Measurements from ENCODE around the gene SLC4A3.
A peak's percentile ranks its signal among the peaks of the same experiment; 100 is the strongest.

Gene SLC4A3

DNA sequence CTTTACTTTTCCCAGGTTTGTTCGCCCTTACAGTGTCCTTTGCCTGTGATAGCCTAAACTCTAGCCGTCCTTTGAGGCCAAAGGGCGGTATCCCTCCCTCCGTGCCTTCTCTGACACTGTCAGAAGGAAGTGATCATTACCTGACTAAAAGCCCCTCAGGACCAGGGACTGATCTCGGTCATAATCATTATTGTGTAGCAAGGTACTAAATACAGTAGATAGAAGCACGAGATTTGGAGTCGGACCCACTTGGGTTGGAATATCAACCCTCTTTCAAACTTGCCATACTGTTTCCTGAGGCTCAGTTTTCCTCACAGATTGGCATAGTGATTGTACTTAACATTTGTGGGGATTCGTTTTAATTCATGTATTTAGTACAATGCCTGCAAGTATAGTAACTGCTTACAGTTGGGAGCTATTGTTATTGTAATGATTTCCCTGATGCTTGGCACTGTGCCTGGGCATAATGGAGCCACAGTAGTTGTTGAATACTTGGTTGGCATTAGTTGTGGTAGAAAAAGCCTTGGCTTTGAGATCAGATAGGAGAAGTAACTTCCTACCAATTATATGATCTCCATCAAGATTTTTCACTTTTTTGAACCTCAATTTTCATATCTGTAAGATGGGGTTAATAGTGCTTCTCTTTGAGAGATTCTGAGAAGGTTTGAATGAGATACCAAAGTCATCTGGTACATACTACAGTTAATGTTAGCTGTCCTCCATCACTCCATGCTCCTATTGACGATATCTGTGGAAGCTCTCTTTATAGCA lies 28.9 kb upstream of the SLC4A3 start:
- H3K27ac ChIP-seq = peak overlapping the region; percentile 79
- no peaks in the 10 kb centered on the region for H3K27me3 ChIP-seq (ENCODE audit: insufficient read depth, low read depth, severe bottlenecking)
- no peaks in the 10 kb centered on the region for H3K36me3 ChIP-seq
- no peaks in the 10 kb centered on the region for H3K9me3 ChIP-seq (ENCODE audit: severe bottlenecking)
- DNase-seq = no peak
- H3K4me3 ChIP-seq (ENCODE audit: low read depth, low read length) = peak overlapping the region; percentile 71
- TF ChIP-seq, protein P1, sequence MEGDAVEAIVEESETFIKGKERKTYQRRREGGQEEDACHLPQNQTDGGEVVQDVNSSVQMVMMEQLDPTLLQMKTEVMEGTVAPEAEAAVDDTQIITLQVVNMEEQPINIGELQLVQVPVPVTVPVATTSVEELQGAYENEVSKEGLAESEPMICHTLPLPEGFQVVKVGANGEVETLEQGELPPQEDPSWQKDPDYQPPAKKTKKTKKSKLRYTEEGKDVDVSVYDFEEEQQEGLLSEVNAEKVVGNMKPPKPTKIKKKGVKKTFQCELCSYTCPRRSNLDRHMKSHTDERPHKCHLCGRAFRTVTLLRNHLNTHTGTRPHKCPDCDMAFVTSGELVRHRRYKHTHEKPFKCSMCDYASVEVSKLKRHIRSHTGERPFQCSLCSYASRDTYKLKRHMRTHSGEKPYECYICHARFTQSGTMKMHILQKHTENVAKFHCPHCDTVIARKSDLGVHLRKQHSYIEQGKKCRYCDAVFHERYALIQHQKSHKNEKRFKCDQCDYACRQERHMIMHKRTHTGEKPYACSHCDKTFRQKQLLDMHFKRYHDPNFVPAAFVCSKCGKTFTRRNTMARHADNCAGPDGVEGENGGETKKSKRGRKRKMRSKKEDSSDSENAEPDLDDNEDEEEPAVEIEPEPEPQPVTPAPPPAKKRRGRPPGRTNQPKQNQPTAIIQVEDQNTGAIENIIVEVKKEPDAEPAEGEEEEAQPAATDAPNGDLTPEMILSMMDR (IDR thresholded peaks at IDR 0.05; ENCODE audit: low read depth, low read length) = no peak

DNA sequence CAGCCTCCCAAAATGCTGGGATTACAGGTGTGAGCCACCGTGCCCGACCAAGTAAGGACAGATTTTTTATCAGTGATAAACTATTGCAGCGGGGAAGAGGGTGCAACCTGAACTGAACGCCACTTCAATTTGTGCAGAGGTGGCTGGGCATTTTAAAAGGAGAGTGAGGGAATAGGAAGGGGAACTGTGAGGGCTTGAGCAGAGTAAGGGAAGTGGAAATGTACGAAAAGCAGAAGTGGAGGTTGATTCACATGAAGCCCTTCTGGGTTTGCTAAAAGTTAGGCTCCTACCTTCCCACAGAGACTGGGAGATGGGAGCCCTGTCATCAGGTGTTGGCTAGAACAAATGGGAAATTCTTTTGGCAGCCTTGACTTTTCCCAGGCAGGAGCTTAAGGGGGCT lies 23.7 kb upstream of the SLC4A3 start:
- TF ChIP-seq, protein P1 (IDR thresholded peaks at IDR 0.05; ENCODE audit: low read depth, low read length) = no peak
- H3K4me3 ChIP-seq (ENCODE audit: low read depth, low read length) = no peak overlapping the region
- no peak overlapping the region for H3K27ac ChIP-seq
- DNase-seq = no peak
- H3K9me3 ChIP-seq (ENCODE audit: severe bottlenecking) = no peaks in the 10 kb centered on the region
- no peaks in the 10 kb centered on the region for H3K27me3 ChIP-seq (ENCODE audit: insufficient read depth, low read depth, severe bottlenecking)
- peaks cover 5% of the 10 kb centered on the region; the same call in 1 of the 2 replicates for H3K36me3 ChIP-seq

DNA sequence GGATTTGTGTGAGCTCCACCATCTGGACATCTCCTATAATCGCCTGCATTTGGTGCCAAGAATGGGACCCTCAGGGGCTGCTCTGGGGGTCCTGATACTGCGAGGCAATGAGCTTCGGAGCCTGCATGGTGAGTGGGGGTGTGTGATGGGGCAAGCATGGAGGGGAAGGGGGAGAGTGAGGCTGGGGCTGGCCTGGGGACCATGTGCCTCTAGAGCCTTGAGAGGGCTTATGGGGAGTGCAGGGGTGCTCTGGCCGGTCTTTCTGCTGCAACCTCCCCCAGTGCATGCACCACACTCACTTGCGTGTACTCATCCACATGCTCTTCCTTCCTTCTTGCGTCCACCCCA lies 21.8 kb upstream of the SLC4A3 start:
- no peaks in the 10 kb centered on the region for H3K27me3 ChIP-seq (ENCODE audit: insufficient read depth, low read depth, severe bottlenecking)
- no peak overlapping the region for H3K27ac ChIP-seq
- peaks cover 5% of the 10 kb centered on the region for H3K36me3 ChIP-seq

DNA sequence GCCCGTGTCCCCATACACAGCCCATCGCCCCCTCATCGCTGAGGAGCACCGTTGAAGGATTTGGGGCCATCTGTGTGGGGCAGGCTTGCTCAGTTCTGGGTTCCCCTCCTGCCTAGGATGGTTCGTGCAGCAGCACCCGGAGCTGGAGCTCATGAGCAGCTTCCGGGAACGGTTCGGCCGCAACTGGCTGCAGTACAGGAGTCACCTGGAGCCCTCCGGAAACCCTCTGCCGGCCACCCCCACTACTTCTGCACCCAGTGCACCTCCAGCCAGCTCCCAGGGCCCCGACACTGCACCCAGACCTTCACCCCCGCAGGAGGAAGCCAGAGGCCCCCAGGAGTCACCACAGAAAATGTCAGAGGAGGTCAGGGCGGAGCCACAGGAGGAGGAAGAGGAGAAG lies 19.5 kb upstream of the SLC4A3 start:
- Histone ChIP-seq H3K27me3 (ENCODE audit: insufficient read depth, low read depth, severe bottlenecking) (no peaks in the 10 kb centered on the region), H3K4me3 (ENCODE audit: low read depth, low read length) (no peak overlapping the region), H3K27ac (no peak overlapping the region), H3K9me3 (ENCODE audit: severe bottlenecking) (no peaks in the 10 kb centered on the region), H3K36me3 (peaks cover 8% of the 10 kb centered on the region)
- DNase-seq = no peak
- TF ChIP-seq, protein P1 (IDR thresholded peaks at IDR 0.05; ENCODE audit: low read depth, low read length) = no peak

More for the DNA sequence above, 21.8 kb upstream of the SLC4A3 start:
- DNase-seq = no peak
- TF ChIP-seq, protein P1 (IDR thresholded peaks at IDR 0.05; ENCODE audit: low read depth, low read length) = no peak
- Histone ChIP-seq H3K4me3 (ENCODE audit: low read depth, low read length) (no peak overlapping the region), H3K9me3 (ENCODE audit: severe bottlenecking) (no peaks in the 10 kb centered on the region)

DNA sequence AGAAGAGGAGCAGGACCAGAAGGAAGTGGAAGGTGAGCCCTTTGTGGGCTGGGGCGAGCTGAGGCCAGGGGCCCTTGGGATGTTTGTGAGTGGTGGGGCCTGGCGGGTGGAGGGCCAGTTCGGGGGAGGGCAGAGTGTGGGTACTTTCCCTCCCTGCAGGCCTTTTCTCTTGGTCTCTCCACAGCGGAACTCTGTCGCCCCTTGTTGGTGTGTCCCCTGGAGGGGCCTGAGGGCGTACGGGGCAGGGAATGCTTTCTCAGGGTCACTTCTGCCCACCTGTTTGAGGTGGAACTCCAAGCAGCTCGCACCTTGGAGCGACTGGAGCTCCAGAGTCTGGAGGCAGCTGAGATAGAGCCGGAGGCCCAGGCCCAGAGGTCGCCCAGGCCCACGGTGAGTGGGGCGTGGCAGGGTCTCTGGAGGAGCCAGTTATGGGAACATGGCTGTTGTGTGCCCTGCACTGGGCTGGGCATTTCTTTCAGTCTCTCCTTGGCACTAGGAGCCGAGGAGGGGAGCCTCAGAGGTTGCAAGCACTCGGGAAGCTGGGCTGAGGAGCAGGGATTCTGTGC lies 18.9 kb upstream of the SLC4A3 start:
- H3K4me3 ChIP-seq (ENCODE audit: low read depth, low read length) = no peak overlapping the region
- H3K36me3 ChIP-seq = peaks cover 8% of the 10 kb centered on the region
- DNase-seq = no peak
- no peaks in the 10 kb centered on the region for H3K27me3 ChIP-seq (ENCODE audit: insufficient read depth, low read depth, severe bottlenecking)
- no peak overlapping the region for H3K27ac ChIP-seq
- H3K9me3 ChIP-seq (ENCODE audit: severe bottlenecking) = no peaks in the 10 kb centered on the region
- TF ChIP-seq, protein P1 (IDR thresholded peaks at IDR 0.05; ENCODE audit: low read depth, low read length) = no peak
